Fibroblast of pulmonary artery (primary cell): Measurements from ENCODE around the gene TTC28.

ENCODE experiments used
- DNase-seq: peaks from one replicate; pipeline ENCODE4 v3.0.0-alpha.2; 2010; ENCODE audit warnings: low read depth
- H3K4me3 ChIP-seq: replicated peaks from 2 replicates; pipeline ENCODE4 v1.5.1; 2011; ENCODE audit warnings: low read depth, mild to moderate bottlenecking, control low read depth, low read length, moderate library complexity
- TF ChIP-seq, protein P1 (sequence below): IDR thresholded peaks from 2 replicates; pipeline ENCODE4 v1.5.1; 2011; ENCODE audit warnings: mild to moderate bottlenecking, control low read depth, low read length, inconsistent platforms; ENCODE audit errors: missing control alignments

The TTC28 gene

DNA sequence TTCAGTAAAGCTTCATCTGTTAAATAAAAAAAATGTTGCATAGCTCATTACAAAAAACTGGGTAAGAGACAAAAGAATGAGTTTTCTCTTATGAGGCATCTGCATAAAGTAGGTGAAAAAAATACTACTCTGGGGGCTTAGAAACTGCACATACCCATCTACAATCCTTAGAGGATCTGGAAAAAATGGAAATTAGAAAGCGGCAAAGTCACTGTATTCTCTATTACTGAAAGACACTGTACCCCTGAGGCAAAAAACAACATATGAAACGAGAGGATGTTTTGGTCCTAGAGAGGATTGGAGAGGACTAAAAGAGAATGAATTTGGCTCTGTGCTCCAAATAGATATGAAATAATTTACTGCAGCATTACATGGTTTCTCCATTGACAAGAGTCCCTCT is 553.8 kb downstream of the TTC28 start:
- H3K4me3 ChIP-seq = no peak overlapping the region
- TF ChIP-seq, protein P1, sequence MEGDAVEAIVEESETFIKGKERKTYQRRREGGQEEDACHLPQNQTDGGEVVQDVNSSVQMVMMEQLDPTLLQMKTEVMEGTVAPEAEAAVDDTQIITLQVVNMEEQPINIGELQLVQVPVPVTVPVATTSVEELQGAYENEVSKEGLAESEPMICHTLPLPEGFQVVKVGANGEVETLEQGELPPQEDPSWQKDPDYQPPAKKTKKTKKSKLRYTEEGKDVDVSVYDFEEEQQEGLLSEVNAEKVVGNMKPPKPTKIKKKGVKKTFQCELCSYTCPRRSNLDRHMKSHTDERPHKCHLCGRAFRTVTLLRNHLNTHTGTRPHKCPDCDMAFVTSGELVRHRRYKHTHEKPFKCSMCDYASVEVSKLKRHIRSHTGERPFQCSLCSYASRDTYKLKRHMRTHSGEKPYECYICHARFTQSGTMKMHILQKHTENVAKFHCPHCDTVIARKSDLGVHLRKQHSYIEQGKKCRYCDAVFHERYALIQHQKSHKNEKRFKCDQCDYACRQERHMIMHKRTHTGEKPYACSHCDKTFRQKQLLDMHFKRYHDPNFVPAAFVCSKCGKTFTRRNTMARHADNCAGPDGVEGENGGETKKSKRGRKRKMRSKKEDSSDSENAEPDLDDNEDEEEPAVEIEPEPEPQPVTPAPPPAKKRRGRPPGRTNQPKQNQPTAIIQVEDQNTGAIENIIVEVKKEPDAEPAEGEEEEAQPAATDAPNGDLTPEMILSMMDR = no peak

DNA sequence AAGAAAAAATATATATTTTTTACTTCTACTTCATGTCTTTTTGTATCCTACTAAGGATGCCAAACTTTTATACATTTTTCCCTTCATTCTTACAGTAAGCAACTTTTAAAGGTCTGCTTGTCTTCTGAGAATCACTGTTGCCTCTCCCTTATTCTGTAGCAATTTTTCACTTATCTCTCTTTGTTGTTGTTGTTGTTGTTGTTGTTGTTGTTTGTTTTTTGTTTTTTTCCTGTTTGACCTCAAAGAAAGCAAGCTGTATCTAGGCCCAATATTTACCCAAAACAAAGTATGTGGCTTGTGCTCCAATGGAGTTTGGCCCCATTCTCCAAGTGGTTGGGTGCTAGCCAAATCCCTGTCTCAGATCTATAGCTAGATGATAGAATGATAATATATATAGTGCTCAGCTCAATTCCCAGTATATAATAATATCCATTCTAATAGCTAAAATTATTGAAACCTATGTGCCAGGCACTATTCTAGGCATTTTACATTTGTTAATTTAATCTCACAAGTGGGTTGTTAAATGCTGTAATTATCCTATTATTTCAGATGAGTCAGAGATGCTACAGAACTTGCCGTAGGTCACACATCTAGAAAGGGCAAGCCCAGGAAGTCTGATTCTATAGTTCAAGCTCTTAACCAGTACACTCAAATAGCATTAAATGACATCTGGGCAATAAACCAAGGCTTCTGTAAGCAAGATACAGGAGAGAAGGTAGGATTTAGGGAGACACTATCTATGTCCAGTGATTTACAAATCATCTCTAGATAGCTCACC is 555.5 kb downstream of the TTC28 start:
- TF ChIP-seq, protein P1 = no peak
- DNase-seq = no peak
- H3K4me3 ChIP-seq = no peak overlapping the region

More for the DNA sequence above, 553.8 kb downstream of the TTC28 start:
- DNase-seq = no peak

DNA sequence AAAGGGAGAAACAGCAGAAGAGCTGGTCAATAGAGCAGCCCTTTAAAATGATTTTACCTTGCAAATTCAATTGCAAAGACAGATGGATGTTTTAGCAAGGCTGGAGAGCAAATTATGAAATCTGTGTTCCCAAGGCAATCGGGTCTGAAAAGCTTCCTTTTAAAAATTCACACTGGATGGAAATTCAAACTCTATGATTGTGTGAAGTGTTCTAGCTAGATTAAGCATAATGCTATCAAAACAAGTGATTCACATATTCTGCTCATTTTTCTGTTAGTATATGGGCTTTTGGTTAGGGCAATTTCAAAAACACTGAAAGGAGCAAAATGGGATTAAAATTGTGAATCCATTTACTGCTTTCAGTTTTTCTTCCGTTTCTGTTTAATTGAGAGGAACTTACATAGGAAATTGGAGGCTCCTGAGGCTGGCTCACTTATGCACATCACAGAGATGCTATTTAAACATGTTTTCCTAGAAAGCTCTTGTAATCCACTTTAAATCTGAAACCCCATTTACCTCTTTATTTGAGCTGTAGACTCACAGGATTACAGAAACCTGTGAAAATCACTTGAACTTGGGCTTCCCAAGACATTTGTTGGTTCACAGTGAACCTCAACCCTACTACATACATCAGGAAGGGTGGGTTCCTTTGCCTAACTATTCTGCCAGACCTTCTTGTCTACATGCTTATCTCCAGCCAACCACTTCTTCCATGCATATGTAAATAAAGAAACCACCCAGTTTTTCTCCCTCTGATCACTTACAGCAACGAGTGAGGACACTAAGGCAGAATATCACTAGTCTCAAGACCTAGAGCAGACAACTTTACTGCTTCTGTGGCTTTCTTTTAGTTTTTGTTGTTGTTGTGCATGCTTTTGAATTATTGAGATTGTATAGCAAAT is 558.7 kb downstream of the TTC28 start:
- DNase-seq = no peak
- no peak overlapping the region for H3K4me3 ChIP-seq
- TF ChIP-seq, protein P1 = no peak

- no peak overlapping the region for H3K4me3 ChIP-seq
- TF ChIP-seq, protein P1 = no peak
- DNase-seq = no peak
These were observed 560.5 kb downstream of the TTC28 start for GRCh38 chr22:28118957-28119631.

- no peak overlapping the region for H3K4me3 ChIP-seq
- TF ChIP-seq, protein P1 = no peak
- DNase-seq = peak; percentile 90
These were observed 563.4 kb downstream of the TTC28 start for GRCh38 chr22:28116219-28116673.

DNA sequence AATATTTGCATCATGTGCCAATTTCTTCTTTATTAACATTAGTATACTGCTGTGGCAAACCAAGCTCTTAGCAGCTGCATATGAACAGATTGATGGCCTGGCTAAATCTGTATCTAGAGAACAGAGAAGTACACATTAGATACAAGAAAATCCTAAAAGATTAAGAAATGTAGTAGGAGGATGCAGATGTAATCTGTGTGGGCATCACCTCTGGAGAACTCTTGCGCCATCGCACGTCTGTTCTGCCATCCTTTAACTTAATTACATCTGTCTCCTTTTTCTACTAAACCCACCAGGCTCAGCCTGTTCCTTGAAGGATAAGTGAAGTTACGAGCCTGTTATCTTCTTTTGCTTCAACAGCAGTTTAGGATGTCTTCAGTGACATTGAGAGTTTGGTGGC is 564.2 kb downstream of the TTC28 start:
- TF ChIP-seq, protein P1 = no peak
- DNase-seq = no peak
- H3K4me3 ChIP-seq = no peak overlapping the region
